ENCODE data around the gene PRKCZ.

- no peak for TF ChIP-seq CTCF (IDR thresholded peaks at IDR 0.05)
- no peak for TF ChIP-seq CHD2 (IDR thresholded peaks at IDR 0.05; ENCODE audit: low read length, partially characterized antibody)
- TF ChIP-seq RCOR1 (IDR thresholded peaks at IDR 0.05; ENCODE audit: low read length), result no peak
- TF ChIP-seq PBX3 (IDR thresholded peaks at IDR 0.05), result no peak
- no peak for TF ChIP-seq REST (IDR thresholded peaks at IDR 0.05; ENCODE audit: low read depth, low read length)
- no peak for TF ChIP-seq GABPA (IDR thresholded peaks at IDR 0.05; ENCODE audit: low read depth)
- no peak for TF ChIP-seq POLR2AphosphoS5 (IDR thresholded peaks at IDR 0.05; ENCODE audit: low read depth, low read length)
- TF ChIP-seq TAF1 (IDR thresholded peaks at IDR 0.05; ENCODE audit: borderline replicate concordance, low read depth, low read length), result no peak
Observed at GRCh38 chr1:2230781-2231531, 180.7 kb downstream of the PRKCZ start.

Measured in SK-N-SH (cell line).